Activated CD4-positive, alpha-beta T cell treated with anti-CD3 and anti-CD28 coated beads, Interleukin-2, amount 10 ng/mL, durations not matched to agents 7 days and 5 days (primary cell): ENCODE measurements around the gene ATP1B1. TPM values are rescaled to one million over a fixed set of nuclear protein-coding genes. Genes with fewer than 3 reads are reported as not detected.
"Not testable (repeated sequence)": the region's sequence is repeated elsewhere in the genome, so short reads cannot be mapped to it uniquely, and the experiment has no call there.

Experiments
- CTCF ChIA-PET: fragments of 350-600 bp; sonication (Branson Sonifier 250); formaldehyde crosslinking; loops from one replicate; lab custom pipeline; 2021; ENCODE audit warnings: antibody characterized with exemption; lab: Charles Lee
- POLR2A ChIA-PET: fragments of 350-600 bp; sonication (Branson Sonifier 250); formaldehyde crosslinking; loops from one replicate; lab custom pipeline; 2021; ENCODE audit warnings: antibody characterized with exemption; lab: Charles Lee
- DNase-seq: peaks from one replicate; pipeline ENCODE4 v3.0.0-alpha.2; 2020
- H3K27ac Mint-ChIP-seq: one replicate; pipeline ENCODE4 v1.8.0; 2021; ENCODE audit warnings: mild to moderate bottlenecking, moderate library complexity, mixed read lengths
- H3K27me3 Mint-ChIP-seq: one replicate; pipeline ENCODE4 v1.8.0; 2021; ENCODE audit warnings: mixed read lengths
- H3K36me3 Mint-ChIP-seq: one replicate; pipeline ENCODE4 v1.8.0; 2021; ENCODE audit warnings: low read depth, mixed read lengths
- H3K4me1 Mint-ChIP-seq: one replicate; pipeline ENCODE4 v1.8.0; 2021; ENCODE audit warnings: mixed read lengths
- H3K4me3 Mint-ChIP-seq: one replicate; pipeline ENCODE4 v1.8.0; 2021; ENCODE audit warnings: mild to moderate bottlenecking, moderate library complexity, mixed read lengths
- H3K9me3 Mint-ChIP-seq: one replicate; pipeline ENCODE4 v1.8.0; 2021; ENCODE audit warnings: mixed read lengths
- total RNA-seq, 2 experiments: library from RNA; stranded (reverse); gene quantifications; one replicate each; pipeline ENCODE4 v1.2.3, GENCODE V29; 2021

ATP1B1 gene
- total RNA-seq, 2 experiments from 2014 or later, result 2.6 to 3.4 TPM

DNA sequence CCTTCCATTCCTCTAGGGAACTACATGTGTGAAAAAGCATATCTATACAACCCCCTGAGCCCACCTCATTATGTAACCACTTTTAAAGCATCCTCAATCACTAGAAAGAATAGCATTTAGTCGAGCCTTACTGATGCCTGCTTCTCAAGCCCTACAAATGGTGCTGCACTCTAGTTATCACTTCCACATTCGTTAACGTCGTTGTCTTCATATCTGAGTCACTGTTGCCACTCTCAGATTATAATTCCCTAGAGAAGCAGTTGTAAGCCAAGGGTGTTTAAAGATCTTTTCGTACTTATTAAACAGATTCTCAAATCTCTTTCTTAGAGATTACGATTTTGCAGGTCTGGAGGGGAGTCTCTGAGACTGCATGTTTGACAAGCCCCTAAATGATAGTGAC lies 16.5 kb downstream of the ATP1B1 start:
- Mint-ChIP-seq H3K4me3 (no peak overlapping the region), H3K27ac (no peak overlapping the region), H3K36me3 (peaks cover 4% of the 10 kb centered on the region), H3K9me3 (no peaks in the 10 kb centered on the region), H3K27me3 (no peaks in the 10 kb centered on the region), H3K4me1 (no peaks in the 10 kb centered on the region)
- ChIA-PET CTCF (no interaction called here), POLR2A (no interaction called here)
- DNase-seq, result no peak

- no peak for DNase-seq
- POLR2A ChIA-PET, result no interaction called here
- Mint-ChIP-seq H3K27ac (no peak overlapping the region), H3K9me3 (no peaks in the 10 kb centered on the region), H3K4me1 (no peaks in the 10 kb centered on the region), H3K27me3 (no peaks in the 10 kb centered on the region), H3K36me3 (peaks cover 4% of the 10 kb centered on the region), H3K4me3 (no peak overlapping the region)
- CTCF ChIA-PET, result no interaction called here
Observed at GRCh38 chr1:169124459-169124858, 18.0 kb downstream of the ATP1B1 start.

GRCh38 chr1:169125597-169125996 lies 19.1 kb downstream of the ATP1B1 start:
- H3K27ac Mint-ChIP-seq, H3K4me1 Mint-ChIP-seq, H3K9me3 Mint-ChIP-seq, CTCF ChIA-PET, DNase-seq, H3K36me3 Mint-ChIP-seq, H3K4me3 Mint-ChIP-seq, POLR2A ChIA-PET, H3K27me3 Mint-ChIP-seq: not testable (repeated sequence)

- H3K4me1 Mint-ChIP-seq, result no peaks in the 10 kb centered on the region
- no peak overlapping the region for H3K27ac Mint-ChIP-seq
- no peak overlapping the region for H3K4me3 Mint-ChIP-seq
- no peaks in the 10 kb centered on the region for H3K9me3 Mint-ChIP-seq
- no peak for DNase-seq
- ChIA-PET CTCF (interaction anchor here (1.2 kb wide), 1 partner anchor 9 kb away, joined by 3 read pairs; no protein-coding TSS in a partner anchor), POLR2A (no interaction called here)
- H3K36me3 Mint-ChIP-seq, result peaks cover 7% of the 10 kb centered on the region
- H3K27me3 Mint-ChIP-seq, result no peaks in the 10 kb centered on the region
Observed at GRCh38 chr1:169126335-169126734, 19.8 kb downstream of the ATP1B1 start.

GRCh38 chr1:169127305-169127704 lies 20.8 kb downstream of the ATP1B1 start:
- POLR2A ChIA-PET, result no interaction called here
- Mint-ChIP-seq H3K4me3 (no peak overlapping the region), H3K27ac (no peak overlapping the region), H3K4me1 (no peaks in the 10 kb centered on the region), H3K9me3 (no peaks in the 10 kb centered on the region), H3K36me3 (peaks cover 7% of the 10 kb centered on the region), H3K27me3 (no peaks in the 10 kb centered on the region)
- CTCF ChIA-PET, result interaction anchor here (0.6 to 1.2 kb wide), 3 partner anchors 8 to 191 kb away, joined by 3 read pairs; no protein-coding TSS in a partner anchor
- no peak for DNase-seq

GRCh38 chr1:169128562-169128961 lies 22.1 kb downstream of the ATP1B1 start:
- Mint-ChIP-seq H3K9me3 (no peaks in the 10 kb centered on the region), H3K36me3 (peaks cover 7% of the 10 kb centered on the region), H3K27ac (no peak overlapping the region), H3K4me3 (no peak overlapping the region), H3K4me1 (no peaks in the 10 kb centered on the region), H3K27me3 (no peaks in the 10 kb centered on the region)
- POLR2A ChIA-PET, result interaction anchor here (0.6 kb wide), 1 partner anchor 19 kb away, joined by 3 read pairs; no protein-coding TSS in a partner anchor
- CTCF ChIA-PET, result no interaction called here
- DNase-seq, result no peak

DNA sequence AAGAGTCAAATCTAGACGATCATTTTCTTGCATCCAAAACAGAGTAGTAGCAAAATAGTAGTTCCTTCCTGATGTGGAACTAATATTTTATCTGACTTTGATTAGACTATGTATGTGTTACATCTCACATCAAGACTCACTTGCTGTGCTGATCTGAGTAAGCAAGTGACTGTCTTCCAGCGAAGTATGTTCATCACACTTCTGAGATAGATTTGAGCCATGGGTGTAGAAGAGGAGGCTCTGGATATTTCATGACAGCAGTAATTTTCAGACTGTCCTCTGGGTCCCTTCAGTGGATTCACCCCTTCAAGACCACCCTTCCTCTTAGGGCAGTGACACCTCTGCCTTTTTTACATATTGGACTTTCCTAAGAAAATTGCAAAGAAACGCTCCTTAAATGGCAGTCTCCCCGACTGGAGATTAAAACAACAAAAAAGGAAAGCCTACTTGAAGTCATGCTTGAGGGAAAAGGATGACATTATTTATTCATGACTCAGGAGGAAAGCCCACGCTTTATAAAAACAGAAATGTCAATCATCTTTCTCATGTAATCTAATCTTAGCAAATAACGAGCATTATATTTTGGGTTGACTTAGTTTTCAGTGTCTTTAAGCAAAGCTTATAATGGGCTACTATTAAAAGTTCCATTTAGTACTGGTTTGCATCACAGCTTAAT lies 22.8 kb downstream of the ATP1B1 start:
- Mint-ChIP-seq H3K27me3 (no peaks in the 10 kb centered on the region), H3K9me3 (no peaks in the 10 kb centered on the region), H3K36me3 (peaks cover 7% of the 10 kb centered on the region), H3K4me1 (no peaks in the 10 kb centered on the region), H3K4me3 (no peak overlapping the region), H3K27ac (no peak overlapping the region)
- no peak for DNase-seq
- CTCF ChIA-PET, result no interaction called here
- POLR2A ChIA-PET, result no interaction called here

DNA sequence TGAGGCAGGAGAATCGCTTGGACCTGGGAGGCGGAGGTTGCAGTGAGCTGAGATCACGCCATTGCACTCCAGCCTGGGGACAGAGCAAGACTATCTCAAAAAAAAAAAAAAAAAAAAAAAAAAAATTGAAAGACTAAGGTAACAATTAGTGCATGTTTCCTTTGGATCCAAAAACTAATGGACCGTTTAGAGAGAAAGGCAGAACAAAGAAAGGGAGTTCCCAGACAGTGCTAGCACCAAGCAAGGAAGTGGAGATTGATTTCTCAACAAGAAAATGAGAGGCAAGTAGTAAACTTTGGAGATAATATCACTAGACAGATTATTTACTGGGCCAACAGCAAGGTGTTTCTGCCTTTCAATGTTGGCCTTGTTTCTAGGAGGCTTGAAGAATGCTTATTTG lies 24.2 kb downstream of the ATP1B1 start:
- Mint-ChIP-seq H3K36me3 (peaks cover 3% of the 10 kb centered on the region), H3K27me3 (no peaks in the 10 kb centered on the region), H3K4me3 (no peak overlapping the region), H3K4me1 (no peaks in the 10 kb centered on the region), H3K27ac (no peak overlapping the region), H3K9me3 (no peaks in the 10 kb centered on the region)
- no peak for DNase-seq
- ChIA-PET POLR2A (no interaction called here), CTCF (interaction anchor here (0.6 kb wide), 1 partner anchor 26 kb away, joined by 4 read pairs; no protein-coding TSS in a partner anchor)

GRCh38 chr1:169132512-169133227 lies 26.2 kb downstream of the ATP1B1 start:
- H3K4me3 Mint-ChIP-seq, result no peak overlapping the region
- peaks cover 2% of the 10 kb centered on the region for H3K9me3 Mint-ChIP-seq
- CTCF ChIA-PET, result interaction anchor here (0.8 kb wide), 1 partner anchor 39 kb away, joined by 3 read pairs; no protein-coding TSS in a partner anchor
- DNase-seq, result no peak
- peaks cover 3% of the 10 kb centered on the region for H3K36me3 Mint-ChIP-seq
- no peaks in the 10 kb centered on the region for H3K4me1 Mint-ChIP-seq
- no peak overlapping the region for H3K27ac Mint-ChIP-seq
- POLR2A ChIA-PET, result no interaction called here
- H3K27me3 Mint-ChIP-seq, result no peaks in the 10 kb centered on the region

DNA sequence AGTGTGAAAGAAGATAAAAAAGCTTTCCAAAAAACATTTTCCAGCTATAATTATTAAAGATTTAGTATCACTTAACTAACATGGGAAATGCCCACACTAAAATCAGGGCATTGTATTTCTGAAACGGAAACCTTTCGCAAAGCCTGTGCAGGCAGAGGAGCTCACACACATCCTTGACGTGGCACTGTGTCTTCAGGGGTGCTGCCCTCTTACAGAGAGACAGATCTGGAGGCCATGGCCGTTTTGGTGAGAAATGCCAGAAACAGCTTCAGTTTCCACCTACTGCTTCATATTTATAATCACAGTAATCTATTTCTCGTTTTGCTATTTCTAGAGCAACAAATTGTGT lies 26.7 kb downstream of the ATP1B1 start:
- no peak for DNase-seq
- Mint-ChIP-seq H3K9me3 (peaks cover 2% of the 10 kb centered on the region), H3K36me3 (peaks cover 3% of the 10 kb centered on the region), H3K27me3 (no peaks in the 10 kb centered on the region), H3K4me3 (no peak overlapping the region), H3K27ac (no peak overlapping the region), H3K4me1 (no peaks in the 10 kb centered on the region)
- ChIA-PET POLR2A (interaction anchor here (0.6 kb wide), 1 partner anchor 333 kb away, joined by 3 read pairs; no protein-coding TSS in a partner anchor), CTCF (interaction anchor here (0.8 to 1.6 kb wide), 2 partner anchors 11 to 39 kb away, joined by 3 to 4 read pairs; no protein-coding TSS in a partner anchor)

- H3K4me3 Mint-ChIP-seq, result no peak overlapping the region
- no peak for DNase-seq
- peaks cover 4% of the 10 kb centered on the region for H3K4me1 Mint-ChIP-seq
- peaks cover 3% of the 10 kb centered on the region for H3K36me3 Mint-ChIP-seq
- ChIA-PET CTCF (interaction anchor here (0.8 to 1.6 kb wide), 3 partner anchors 10 to 40 kb away, joined by 3 to 4 read pairs (median 3); no protein-coding TSS in a partner anchor), POLR2A (interaction anchor here (0.6 kb wide), 1 partner anchor 334 kb away, joined by 3 read pairs; no protein-coding TSS in a partner anchor)
- peaks cover 2% of the 10 kb centered on the region for H3K9me3 Mint-ChIP-seq
- no peaks in the 10 kb centered on the region for H3K27me3 Mint-ChIP-seq
- H3K27ac Mint-ChIP-seq, result no peak overlapping the region
Observed at GRCh38 chr1:169133801-169134502, 27.5 kb downstream of the ATP1B1 start.

DNA sequence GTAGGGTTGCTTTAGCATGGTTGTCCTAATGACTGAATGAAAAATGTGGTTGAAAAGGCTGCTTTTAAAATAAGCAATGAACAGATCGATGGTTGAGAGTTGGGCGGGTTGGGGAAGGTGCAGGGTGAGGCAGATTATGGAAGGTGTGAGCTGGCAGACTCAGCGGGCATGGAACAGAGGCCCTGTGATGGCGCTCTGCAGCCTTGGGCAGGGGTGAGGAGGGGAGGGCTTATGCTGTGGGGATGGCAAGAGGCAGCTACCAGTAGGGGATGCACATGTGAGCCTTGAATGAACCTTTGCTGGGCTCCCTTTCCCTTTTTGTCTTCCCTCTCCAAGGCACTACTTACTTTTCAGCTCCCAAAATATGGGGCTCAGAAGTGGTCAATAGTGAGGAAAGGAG lies 30.9 kb downstream of the ATP1B1 start:
- Mint-ChIP-seq H3K4me3 (no peak overlapping the region), H3K27me3 (no peaks in the 10 kb centered on the region)

More for the DNA sequence above, 30.9 kb downstream of the ATP1B1 start:
- ChIA-PET CTCF (no interaction called here), POLR2A (no interaction called here)
- DNase-seq, result no peak
- Mint-ChIP-seq H3K9me3 (peaks cover 2% of the 10 kb centered on the region), H3K36me3 (no peaks in the 10 kb centered on the region), H3K27ac (no peak overlapping the region), H3K4me1 (peaks cover 4% of the 10 kb centered on the region)
